Effector memory CD4-positive, alpha-beta T cell (primary cell): ENCODE results near the gene DNAJC18.
"Not testable (repeated sequence)": the region's sequence is repeated elsewhere in the genome, so short reads cannot be mapped to it uniquely, and the experiment has no call there.

Experiments
- DNase-seq, 3 donors: peaks; one replicate each; pipeline ENCODE4 v3.0.0-alpha.2; 2020
- H3K27ac ChIP-seq: 2 replicates; pipeline ENCODE4 v1.7.0; 2013; ENCODE audit warnings: mild to moderate bottlenecking, low read length, moderate library complexity; ENCODE audit not compliant: insufficient read depth, poor library complexity, severe bottlenecking
- H3K27me3 ChIP-seq: replicated peaks from 2 replicates; pipeline ENCODE4 v1.7.0; 2013; ENCODE audit warnings: mild to moderate bottlenecking, low read length; ENCODE audit not compliant: insufficient read depth, control insufficient read depth, poor library complexity, severe bottlenecking
- H3K36me3 ChIP-seq: 2 replicates; pipeline ENCODE4 v1.7.0; 2013; ENCODE audit warnings: mild to moderate bottlenecking, low read length, moderate library complexity; ENCODE audit not compliant: control insufficient read depth, insufficient read depth
- H3K4me1 ChIP-seq: 2 replicates; pipeline ENCODE4 v1.7.0; 2013; ENCODE audit warnings: low read length, mild to moderate bottlenecking; ENCODE audit not compliant: control insufficient read depth, insufficient read depth, poor library complexity, severe bottlenecking
- H3K4me3 ChIP-seq: 2 replicates; pipeline ENCODE4 v1.7.0; 2013; ENCODE audit warnings: low read length, low read depth, mild to moderate bottlenecking; ENCODE audit not compliant: insufficient read depth, poor library complexity, severe bottlenecking
- H3K9me3 ChIP-seq: 2 replicates; pipeline ENCODE4 v1.7.0; 2013; ENCODE audit warnings: mild to moderate bottlenecking, low read length, moderate library complexity; ENCODE audit not compliant: control insufficient read depth

The DNAJC18 gene

GRCh38 chr5:139451878-139452660 is 12.7 kb upstream of the DNAJC18 start:
- Histone ChIP-seq H3K36me3 (no peaks in the 10 kb centered on the region), H3K4me3 (no peak overlapping the region), H3K4me1 (peaks cover 12% of the 10 kb centered on the region), H3K27me3 (no peaks in the 10 kb centered on the region), H3K9me3 (no peaks in the 10 kb centered on the region), H3K27ac (no peak overlapping the region)
- no peak for DNase-seq

- DNase-seq: no peak
- Histone ChIP-seq H3K4me1 (peaks cover 12% of the 10 kb centered on the region), H3K27ac (no peak overlapping the region), H3K9me3 (no peaks in the 10 kb centered on the region), H3K27me3 (no peaks in the 10 kb centered on the region), H3K4me3 (no peak overlapping the region), H3K36me3 (no peaks in the 10 kb centered on the region)
These were observed 11.9 kb upstream of the DNAJC18 start for GRCh38 chr5:139451176-139451575.

GRCh38 chr5:139446956-139447779 is 7.8 kb upstream of the DNAJC18 start:
- no peak overlapping the region for H3K4me3 ChIP-seq
- no peaks in the 10 kb centered on the region for H3K27me3 ChIP-seq
- peaks cover 17% of the 10 kb centered on the region for H3K4me1 ChIP-seq
- H3K9me3 ChIP-seq: no peaks in the 10 kb centered on the region
- no peaks in the 10 kb centered on the region for H3K36me3 ChIP-seq
- no peak overlapping the region for H3K27ac ChIP-seq
- no peak for DNase-seq

GRCh38 chr5:139445325-139446170 is 6.2 kb upstream of the DNAJC18 start:
- Histone ChIP-seq H3K4me3 (no peak overlapping the region), H3K36me3 (no peaks in the 10 kb centered on the region), H3K4me1 (peaks cover 13% of the 10 kb centered on the region), H3K9me3 (no peaks in the 10 kb centered on the region), H3K27me3 (no peaks in the 10 kb centered on the region), H3K27ac (no peak overlapping the region)
- DNase-seq: no peak

- Histone ChIP-seq H3K4me3 (no peak overlapping the region), H3K9me3 (no peaks in the 10 kb centered on the region), H3K27me3 (no peaks in the 10 kb centered on the region), H3K4me1 (peaks cover 24% of the 10 kb centered on the region), H3K36me3 (no peaks in the 10 kb centered on the region), H3K27ac (peak overlapping the region; percentile 53)
- DNase-seq: peak in 2 of 3 donors; percentile 31 to 43
These were observed 4.6 kb upstream of the DNAJC18 start for GRCh38 chr5:139443831-139444453.

- H3K4me1 ChIP-seq: peaks cover 32% of the 10 kb centered on the region
- not testable (repeated sequence) for H3K27ac ChIP-seq, DNase-seq, H3K36me3 ChIP-seq, H3K27me3 ChIP-seq, H3K4me3 ChIP-seq, H3K9me3 ChIP-seq
These were observed 1.1 kb upstream of the DNAJC18 start for GRCh38 chr5:139440416-139440815.

- peak overlapping the region; percentile 99 for H3K27ac ChIP-seq
- no peaks in the 10 kb centered on the region for H3K9me3 ChIP-seq
- H3K27me3 ChIP-seq: no peaks in the 10 kb centered on the region
- no peak for DNase-seq
- peaks cover 24% of the 10 kb centered on the region for H3K4me1 ChIP-seq
- peak overlapping the region; percentile 81 for H3K4me3 ChIP-seq
- no peaks in the 10 kb centered on the region for H3K36me3 ChIP-seq
These were observed 665 bp downstream of the DNAJC18 start for GRCh38 chr5:139438707-139439012.

- H3K36me3 ChIP-seq: no peaks in the 10 kb centered on the region
- peaks cover 19% of the 10 kb centered on the region for H3K4me1 ChIP-seq
- H3K4me3 ChIP-seq: no peak overlapping the region
- no peaks in the 10 kb centered on the region for H3K27me3 ChIP-seq
- no peaks in the 10 kb centered on the region for H3K9me3 ChIP-seq
- no peak overlapping the region for H3K27ac ChIP-seq
- DNase-seq: no peak
These were observed 3.6 kb downstream of the DNAJC18 start for GRCh38 chr5:139435676-139436075.

- H3K4me3 ChIP-seq: no peak overlapping the region
- no peaks in the 10 kb centered on the region for H3K27me3 ChIP-seq
- no peaks in the 10 kb centered on the region for H3K9me3 ChIP-seq
- no peak for DNase-seq
- no peaks in the 10 kb centered on the region for H3K36me3 ChIP-seq
- no peak overlapping the region for H3K27ac ChIP-seq
- H3K4me1 ChIP-seq: no peaks in the 10 kb centered on the region
These were observed 7.6 kb downstream of the DNAJC18 start for GRCh38 chr5:139431706-139432105.
